Measurements from ENCODE around the gene LRP5. TPM values are rescaled to one million over a fixed set of nuclear protein-coding genes. Genes with fewer than 3 reads are reported as not detected.
"Not testable (repeated sequence)": the region's sequence is repeated elsewhere in the genome, so short reads cannot be mapped to it uniquely, and the experiment has no call there.

The LRP5 gene
- total and polyA plus RNA-seq, 5 donors = 57.1 to 88.8 (median 71.8) TPM

DNA sequence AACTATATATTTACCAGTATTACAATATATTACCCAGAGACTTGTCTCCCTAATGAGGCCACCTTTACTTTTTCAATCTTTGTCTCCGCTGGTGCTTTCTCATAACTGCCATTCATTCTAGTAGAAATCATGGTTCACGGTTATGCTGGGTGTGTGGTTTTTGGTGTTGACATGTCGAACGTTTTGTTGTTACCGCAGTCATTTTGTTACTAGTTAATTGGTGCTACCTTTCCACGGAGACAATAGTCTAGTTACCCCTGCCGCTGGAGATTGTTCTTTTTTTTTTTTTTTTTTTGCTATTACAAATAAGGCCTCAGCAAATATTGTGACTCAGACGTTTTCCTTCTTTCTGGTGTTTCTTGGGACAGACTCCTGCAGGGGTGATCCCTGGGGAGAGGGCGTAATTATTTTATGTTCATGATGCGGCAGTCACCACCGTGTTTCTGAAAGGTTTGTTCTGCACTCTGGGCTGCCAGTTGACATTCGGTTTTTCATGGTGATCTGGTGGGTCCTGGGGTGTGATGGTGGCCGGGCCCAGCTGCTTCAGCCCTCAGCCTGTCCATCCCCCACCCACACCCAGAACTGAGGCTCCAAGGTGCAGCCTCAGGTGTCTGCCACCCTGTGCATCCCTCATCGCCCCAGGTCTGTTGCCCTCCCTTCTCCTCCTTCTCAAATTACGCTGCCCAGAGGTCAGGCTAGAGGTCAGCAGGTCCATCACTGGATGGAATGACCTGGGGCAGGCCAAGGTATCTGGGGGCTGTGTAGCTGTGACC, 28.6 kb downstream of the LRP5 start:
- no peak overlapping the region for H3K4me3 ChIP-seq (ENCODE audit: low read length)
- H3K27ac ChIP-seq (ENCODE audit: low read length) = peak overlapping the region; percentile 4
- WGBS = 72% methylated on average over 15 of the region's 15 CpGs
- intact Hi-C loops (cut with DNase I) = no loop called here
- peaks cover 10% of the 10 kb centered on the region for H3K4me1 ChIP-seq (ENCODE audit: control insufficient read depth, insufficient read depth, low read length)
- H3K9me3 ChIP-seq (ENCODE audit: control insufficient read depth, low read length) = no peaks in the 10 kb centered on the region
- ATAC-seq (peak in 1 of 2 donors; percentile 9), DNase-seq (peak in 1 of 3 donors; percentile 11)
- no peaks in the 10 kb centered on the region for H3K27me3 ChIP-seq (ENCODE audit: control insufficient read depth, insufficient read depth)

- Histone ChIP-seq H3K27ac (ENCODE audit: low read length) (peak overlapping the region; percentile 67), H3K4me1 (ENCODE audit: control insufficient read depth, insufficient read depth, low read length) (peaks cover 15% of the 10 kb centered on the region), H3K27me3 (ENCODE audit: control insufficient read depth, insufficient read depth) (no peaks in the 10 kb centered on the region), H3K9me3 (ENCODE audit: control insufficient read depth, low read length) (no peaks in the 10 kb centered on the region), H3K4me3 (ENCODE audit: low read length) (no peak overlapping the region)
- 76% methylated on average over 21 of the region's 21 CpGs for WGBS
- intact Hi-C loops (cut with DNase I) = no loop called here
- ATAC-seq (no peak), DNase-seq (peak in 1 of 3 donors; percentile 53)
These were observed 29.4 kb downstream of the LRP5 start for GRCh38 chr11:68341557-68342458.

- ATAC-seq = no peak
- intact Hi-C loops (cut with DNase I) = no loop called here
- peaks cover 13% of the 10 kb centered on the region for H3K4me1 ChIP-seq (ENCODE audit: control insufficient read depth, insufficient read depth, low read length)
These were observed 30.2 kb downstream of the LRP5 start for GRCh38 chr11:68342459-68343158.

DNA sequence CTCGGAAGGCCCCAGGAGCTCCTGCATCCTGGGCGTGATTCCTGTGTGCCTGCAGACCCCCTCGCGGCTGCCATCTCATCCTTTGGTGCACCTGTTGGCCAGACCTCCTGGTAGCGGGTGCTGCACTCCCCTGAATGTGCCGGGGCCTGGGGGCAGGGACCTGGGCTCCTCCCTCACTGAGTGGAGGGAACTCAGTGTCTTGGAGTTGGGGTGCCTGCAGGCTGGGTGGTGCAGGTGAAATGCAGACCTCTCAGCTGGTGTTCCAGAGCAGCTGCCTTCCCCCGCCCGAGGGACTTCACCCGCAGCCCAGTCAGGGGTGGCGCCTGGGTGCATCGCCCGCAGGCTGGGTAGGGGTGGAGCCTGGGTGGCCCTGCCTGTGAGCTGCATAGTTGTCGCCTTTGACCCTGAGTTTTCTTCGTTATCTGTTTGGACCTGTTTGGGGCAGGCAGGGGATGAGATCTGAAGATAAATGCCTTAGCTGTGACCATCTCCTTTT, 31.4 kb downstream of the LRP5 start:
- intact Hi-C loops (cut with DNase I) = no loop called here
- ATAC-seq = peak in 1 of 2 donors; percentile 20
- H3K27ac ChIP-seq (ENCODE audit: low read length) = no peak overlapping the region

More at GRCh38 chr11:68342459-68343158, 30.2 kb downstream of the LRP5 start:
- 60% methylated on average over 13 of the region's 13 CpGs for WGBS
- no peaks in the 10 kb centered on the region for H3K9me3 ChIP-seq (ENCODE audit: control insufficient read depth, low read length)
- DNase-seq = peak in 1 of 3 donors; percentile 55
- H3K4me3 ChIP-seq (ENCODE audit: low read length) = no peak overlapping the region
- peak overlapping the region; percentile 67 for H3K27ac ChIP-seq (ENCODE audit: low read length)
- H3K27me3 ChIP-seq (ENCODE audit: control insufficient read depth, insufficient read depth) = no peaks in the 10 kb centered on the region

GRCh38 chr11:68344821-68345220, 32.4 kb downstream of the LRP5 start:
- H3K27me3 ChIP-seq (ENCODE audit: control insufficient read depth, insufficient read depth); H3K9me3 ChIP-seq (ENCODE audit: control insufficient read depth, low read length); H3K4me3 ChIP-seq (ENCODE audit: low read length); intact Hi-C loops (cut with DNase I); ATAC-seq; H3K27ac ChIP-seq (ENCODE audit: low read length): not testable (repeated sequence)
- peak in 1 of 3 donors; percentile 3 for DNase-seq
- peaks cover 16% of the 10 kb centered on the region for H3K4me1 ChIP-seq (ENCODE audit: control insufficient read depth, insufficient read depth, low read length)
- WGBS = 96% methylated on average over 7 of the region's 7 CpGs

More for the DNA sequence above, 31.4 kb downstream of the LRP5 start:
- Histone ChIP-seq H3K4me1 (ENCODE audit: control insufficient read depth, insufficient read depth, low read length) (peaks cover 13% of the 10 kb centered on the region), H3K9me3 (ENCODE audit: control insufficient read depth, low read length) (no peaks in the 10 kb centered on the region), H3K4me3 (ENCODE audit: low read length) (no peak overlapping the region), H3K27me3 (ENCODE audit: control insufficient read depth, insufficient read depth) (no peaks in the 10 kb centered on the region)
- peak in 1 of 3 donors; percentile 65 for DNase-seq
- 86% methylated on average over 14 of the region's 14 CpGs for WGBS

DNA sequence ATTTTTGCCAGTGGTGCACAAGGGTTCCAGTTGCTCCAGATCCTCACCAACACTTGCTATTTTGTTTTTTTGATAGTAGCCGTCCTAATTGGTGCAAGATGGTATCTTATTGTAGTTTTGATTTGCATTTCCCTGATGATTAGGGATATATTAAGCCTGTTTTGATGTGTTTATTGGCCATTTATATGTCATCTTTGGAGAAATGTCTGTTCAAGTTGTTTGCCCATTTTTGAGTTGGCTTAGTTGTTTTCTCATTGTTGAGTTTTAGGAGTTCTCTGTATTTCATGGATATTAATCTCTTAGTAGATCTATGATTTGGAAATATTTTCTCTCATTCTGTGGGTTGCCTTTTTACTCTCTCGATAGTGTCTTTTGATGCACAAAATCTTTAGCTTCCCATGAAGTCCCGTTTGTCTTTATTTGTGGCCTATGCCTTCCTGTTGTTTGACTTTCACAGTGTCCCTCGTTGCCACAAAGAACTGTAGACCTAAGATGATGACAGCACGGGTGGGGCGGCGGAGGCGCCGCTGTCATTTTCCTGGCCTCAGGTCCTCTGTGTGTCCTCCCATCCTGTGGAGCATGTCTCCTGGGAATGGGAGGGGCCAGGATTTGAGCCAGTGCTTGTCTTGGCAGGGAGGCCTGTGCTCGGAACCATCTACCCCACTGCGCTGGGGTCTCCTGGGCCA, 33.5 kb downstream of the LRP5 start:
- H3K4me3 ChIP-seq (ENCODE audit: low read length) = no peak overlapping the region
- H3K27ac ChIP-seq (ENCODE audit: low read length) = peak overlapping the region; percentile 88
- H3K4me1 ChIP-seq (ENCODE audit: control insufficient read depth, insufficient read depth, low read length) = peaks cover 18% of the 10 kb centered on the region
- intact Hi-C loops (cut with DNase I) = no loop called here
- DNase-seq (peak; percentile 86 to 91 (median 91)), ATAC-seq (peak; percentile 80 to 91)
- no peaks in the 10 kb centered on the region for H3K27me3 ChIP-seq (ENCODE audit: control insufficient read depth, insufficient read depth)
- WGBS = 38% methylated on average over 11 of the region's 11 CpGs
- H3K9me3 ChIP-seq (ENCODE audit: control insufficient read depth, low read length) = no peaks in the 10 kb centered on the region

GRCh38 chr11:68346462-68346790, 34.0 kb downstream of the LRP5 start:
- WGBS = 36% methylated on average over 2 of the region's 2 CpGs
- Histone ChIP-seq H3K4me1 (ENCODE audit: control insufficient read depth, insufficient read depth, low read length) (peaks cover 17% of the 10 kb centered on the region), H3K27me3 (ENCODE audit: control insufficient read depth, insufficient read depth) (no peaks in the 10 kb centered on the region), H3K4me3 (ENCODE audit: low read length) (no peak overlapping the region), H3K9me3 (ENCODE audit: control insufficient read depth, low read length) (no peaks in the 10 kb centered on the region), H3K27ac (ENCODE audit: low read length) (peak overlapping the region; percentile 88)
- ATAC-seq (peak in 1 of 2 donors; percentile 10), DNase-seq (no peak)
- intact Hi-C loops (cut with DNase I) = no loop called here

GRCh38 chr11:68347345-68347744, 35.0 kb downstream of the LRP5 start:
- 79% methylated on average over 8 of the region's 8 CpGs for WGBS
- DNase-seq (no peak), ATAC-seq (no peak)
- Histone ChIP-seq H3K4me1 (ENCODE audit: control insufficient read depth, insufficient read depth, low read length) (peaks cover 15% of the 10 kb centered on the region), H3K4me3 (ENCODE audit: low read length) (no peak overlapping the region), H3K9me3 (ENCODE audit: control insufficient read depth, low read length) (no peaks in the 10 kb centered on the region), H3K27me3 (ENCODE audit: control insufficient read depth, insufficient read depth) (no peaks in the 10 kb centered on the region), H3K27ac (ENCODE audit: low read length) (peak overlapping the region; percentile 88)
- intact Hi-C loops (cut with DNase I) = no loop called here

- ATAC-seq (no peak), DNase-seq (no peak)
- no peaks in the 10 kb centered on the region for H3K9me3 ChIP-seq (ENCODE audit: control insufficient read depth, low read length)
- peaks cover 18% of the 10 kb centered on the region for H3K4me1 ChIP-seq (ENCODE audit: control insufficient read depth, insufficient read depth, low read length)
- WGBS = 98% methylated on average over 32 of the region's 32 CpGs
- H3K27ac ChIP-seq (ENCODE audit: low read length) = no peak overlapping the region
- H3K4me3 ChIP-seq (ENCODE audit: low read length) = no peak overlapping the region
- intact Hi-C loops (cut with DNase I) = no loop called here
- no peaks in the 10 kb centered on the region for H3K27me3 ChIP-seq (ENCODE audit: control insufficient read depth, insufficient read depth)
These were observed 35.5 kb downstream of the LRP5 start for GRCh38 chr11:68347841-68348240.
